HEK293 (cell line): ENCODE results near the gene GLB1L2.

Source experiments
- CTCF ChIA-PET: fragments of 350-600 bp; formaldehyde crosslinking; extraction: SDS; loops from one replicate; lab custom pipeline; 2021; ENCODE audit warnings: antibody characterized with exemption; lab: Yijun Ruan, JAX
- POLR2A ChIA-PET: fragments of 300-600 bp; formaldehyde crosslinking; extraction: SDS; loops from one replicate; lab custom pipeline; 2020; ENCODE audit warnings: antibody characterized with exemption, inconsistent platforms; lab: Yijun Ruan, JAX
- H3K27ac ChIP-seq: fragments of 200-500 bp; sonication (Bioruptor generic); 2 replicates; pipeline ENCODE4 v1.5.1; 2014; ENCODE audit warnings: low read depth, low read length, control low read depth, inconsistent platforms; ENCODE audit errors: extremely low read depth
- H3K36me3 ChIP-seq, 2 experiments: fragments of 200-500 bp in 1 of 2; sonication (Bioruptor generic) in 1 of 2; 1 replicate in 1 of 2; 2 replicates in 1 of 2; pipeline ENCODE4 v1.5.1; 2014 to 2017; ENCODE audit warnings: inconsistent platforms in 2 of 2, low read length in 2 of 2; ENCODE audit not compliant: control insufficient read depth in 2 of 2, insufficient read depth in 1 of 2
- H3K4me1 ChIP-seq: fragments of 200-500 bp; sonication (Bioruptor generic); 2 replicates; pipeline ENCODE4 v1.5.1; 2014; ENCODE audit warnings: mild to moderate bottlenecking, low read length, inconsistent platforms; ENCODE audit not compliant: control insufficient read depth, insufficient read depth
- H3K4me3 ChIP-seq: 2 replicates; pipeline ENCODE4 v1.5.1; 2011; ENCODE audit warnings: low read depth, mild to moderate bottlenecking, control low read depth, low read length, moderate library complexity
- H3K9me3 ChIP-seq: fragments of 200-500 bp; sonication (Bioruptor generic); 2 replicates; pipeline ENCODE4 v1.5.1; 2014; ENCODE audit warnings: low read depth, low read length, inconsistent platforms; ENCODE audit not compliant: control insufficient read depth, insufficient read depth
- HIC1 ChIP-seq: fragments of 450-650 bp; formaldehyde crosslinking; IDR thresholded peaks from 2 replicates; pipeline ENCODE4 v1.5.1; 2016; ENCODE audit warnings: missing biosample characterization, missing genetic modification characterization
- KLF10 ChIP-seq: fragments of 450-650 bp; IDR thresholded peaks from 2 replicates; pipeline ENCODE4 v1.5.1; 2018; ENCODE audit warnings: missing biosample characterization, mild to moderate bottlenecking, missing genetic modification characterization
- KLF17 ChIP-seq: fragments of 450-650 bp; formaldehyde crosslinking; IDR thresholded peaks from 2 replicates; pipeline ENCODE4 v1.5.1; 2016; ENCODE audit warnings: missing biosample characterization, missing genetic modification characterization
- PBX3 ChIP-seq: sonication (generic); formaldehyde crosslinking; IDR thresholded peaks from 2 replicates; pipeline ENCODE4 v1.8.1; 2022; ENCODE audit warnings: mild to moderate bottlenecking, moderate library complexity, missing genetic modification reagents
- ZBTB1 ChIP-seq: fragments of 450-650 bp; formaldehyde crosslinking; IDR thresholded peaks from 2 replicates; pipeline ENCODE4 v1.5.1; 2016; ENCODE audit warnings: missing biosample characterization, missing genetic modification characterization
- ZBTB20 ChIP-seq: fragments of 450-650 bp; formaldehyde crosslinking; IDR thresholded peaks from 2 replicates; pipeline ENCODE4 v1.5.1; 2016; ENCODE audit warnings: missing biosample characterization, missing genetic modification characterization
- ZBTB21 ChIP-seq: fragments of 450-650 bp; formaldehyde crosslinking; IDR thresholded peaks from 2 replicates; pipeline ENCODE4 v1.5.1; 2017; ENCODE audit warnings: missing biosample characterization, missing genetic modification characterization
- ZEB2 ChIP-seq: fragments of 450-650 bp; formaldehyde crosslinking; IDR thresholded peaks from 2 replicates; pipeline ENCODE4 v1.5.1; 2016; ENCODE audit warnings: missing biosample characterization, missing genetic modification characterization
- ZFP37 ChIP-seq: fragments of 450-650 bp; formaldehyde crosslinking; IDR thresholded peaks from 2 replicates; pipeline ENCODE4 v1.5.1; 2016; ENCODE audit warnings: missing biosample characterization, missing genetic modification characterization
- ZNF10 ChIP-seq: fragments of 450-650 bp; formaldehyde crosslinking; IDR thresholded peaks from 2 replicates; pipeline ENCODE4 v1.5.1; 2017; ENCODE audit warnings: missing biosample characterization, missing genetic modification characterization
- ZNF133 ChIP-seq: fragments of 450-650 bp; formaldehyde crosslinking; IDR thresholded peaks from 2 replicates; pipeline ENCODE4 v1.5.1; 2016; ENCODE audit warnings: missing biosample characterization, missing genetic modification characterization
- ZNF311 ChIP-seq: fragments of 450-650 bp; formaldehyde crosslinking; IDR thresholded peaks from 2 replicates; pipeline ENCODE4 v1.5.1; 2017; ENCODE audit warnings: missing biosample characterization, missing genetic modification characterization, borderline replicate concordance
- ZNF335 ChIP-seq: fragments of 450-650 bp; formaldehyde crosslinking; conservative IDR thresholded peaks from 2 replicates; pipeline ENCODE4 v1.5.1; 2016; ENCODE audit warnings: missing biosample characterization, missing genetic modification characterization
- ZNF362 ChIP-seq: fragments of 450-650 bp; formaldehyde crosslinking; IDR thresholded peaks from 2 replicates; pipeline ENCODE4 v1.5.1; 2016; ENCODE audit warnings: missing biosample characterization, missing genetic modification characterization
- ZNF433 ChIP-seq: fragments of 450-650 bp; formaldehyde crosslinking; IDR thresholded peaks from 2 replicates; pipeline ENCODE4 v1.5.1; 2016; ENCODE audit warnings: missing biosample characterization, missing genetic modification characterization, low read depth
- ZNF488 ChIP-seq: fragments of 450-650 bp; formaldehyde crosslinking; IDR thresholded peaks from 2 replicates; pipeline ENCODE4 v1.5.1; 2016; ENCODE audit warnings: missing biosample characterization, missing genetic modification characterization
- ZNF513 ChIP-seq: fragments of 450-650 bp; IDR thresholded peaks from 2 replicates; pipeline ENCODE4 v1.5.1; 2018; ENCODE audit warnings: missing biosample characterization, missing genetic modification characterization
- ZNF521 ChIP-seq: fragments of 450-650 bp; formaldehyde crosslinking; IDR thresholded peaks from 2 replicates; pipeline ENCODE4 v1.5.1; 2017; ENCODE audit warnings: missing biosample characterization, mild to moderate bottlenecking, missing genetic modification characterization
- ZNF530 ChIP-seq: fragments of 450-650 bp; formaldehyde crosslinking; IDR thresholded peaks from 2 replicates; pipeline ENCODE4 v1.5.1; 2016; ENCODE audit warnings: low read depth, missing biosample characterization, missing genetic modification characterization
- ZNF555 ChIP-seq: fragments of 450-650 bp; formaldehyde crosslinking; conservative IDR thresholded peaks from 2 replicates; pipeline ENCODE4 v1.5.1; 2017; ENCODE audit warnings: missing biosample characterization, mild to moderate bottlenecking, missing genetic modification characterization, inconsistent platforms
- ZNF624 ChIP-seq: fragments of 450-650 bp; formaldehyde crosslinking; IDR thresholded peaks from 2 replicates; pipeline ENCODE4 v1.5.1; 2017; ENCODE audit warnings: missing biosample characterization, missing genetic modification characterization
- ZNF658 ChIP-seq: fragments of 450-650 bp; formaldehyde crosslinking; IDR thresholded peaks from 2 replicates; pipeline ENCODE4; 2016; ENCODE audit warnings: missing biosample characterization, missing genetic modification characterization
- ZNF704 ChIP-seq: fragments of 450-650 bp; formaldehyde crosslinking; IDR thresholded peaks from 2 replicates; pipeline ENCODE4 v1.5.1; 2016; ENCODE audit warnings: missing biosample characterization, missing genetic modification characterization
- ZNF777 ChIP-seq: fragments of 450-650 bp; formaldehyde crosslinking; IDR thresholded peaks from 2 replicates; pipeline ENCODE4 v1.5.1; 2017; ENCODE audit warnings: missing biosample characterization, missing genetic modification characterization, borderline replicate concordance
- ZNF837 ChIP-seq: fragments of 450-650 bp; formaldehyde crosslinking; IDR thresholded peaks from 2 replicates; pipeline ENCODE4 v1.5.1; 2016; ENCODE audit warnings: missing biosample characterization, missing genetic modification characterization
- ZSCAN16 ChIP-seq: fragments of 450-650 bp; formaldehyde crosslinking; IDR thresholded peaks from 2 replicates; pipeline ENCODE4 v1.5.1; 2016; ENCODE audit warnings: missing biosample characterization, missing genetic modification characterization

GLB1L2 gene

GRCh38 chr11:134379241-134379640 lies 47.5 kb downstream of the GLB1L2 start:
- CTCF ChIA-PET = no interaction called here
- H3K36me3 ChIP-seq = peaks cover 0 to 13% of the 10 kb centered on the region in 2 experiments; a peak in 1 of 3 replicates
- POLR2A ChIA-PET = no interaction called here

GRCh38 chr11:134380229-134380628 lies 48.4 kb downstream of the GLB1L2 start:
- H3K9me3 ChIP-seq = no peaks in the 10 kb centered on the region
- CTCF ChIA-PET = no interaction called here
- POLR2A ChIA-PET = no interaction called here

More at GRCh38 chr11:134379241-134379640, 47.5 kb downstream of the GLB1L2 start:
- Histone ChIP-seq H3K4me1 (no peaks in the 10 kb centered on the region), H3K9me3 (no peaks in the 10 kb centered on the region), H3K27ac (no peak overlapping the region), H3K4me3 (no peak overlapping the region)
- TF ChIP-seq ZNF837 (tag by site-specific recombination) (no peak), ZBTB20 (tag by site-specific recombination) (no peak), ZFP37 (tag by site-specific recombination) (no peak), ZBTB1 (tag by site-specific recombination) (no peak), ZNF311 (no peak), ZBTB21 (tag by site-specific recombination) (no peak), ZNF362 (no peak), ZNF530 (no peak), KLF17 (tag by site-specific recombination) (no peak), ZNF777 (tag by site-specific recombination) (no peak), ZNF10 (tag by site-specific recombination) (no peak), ZNF521 (tag by site-specific recombination) (no peak), ZNF488 (tag by site-specific recombination) (no peak), ZNF624 (tag by site-specific recombination) (no peak), ZNF513 (no peak), ZNF433 (tag by site-specific recombination) (no peak), ZNF658 (no peak), ZNF555 (tag by site-specific recombination) (no peak)

More at GRCh38 chr11:134380229-134380628, 48.4 kb downstream of the GLB1L2 start:
- Histone ChIP-seq H3K4me1 (no peaks in the 10 kb centered on the region), H3K27ac (no peak overlapping the region), H3K4me3 (no peak overlapping the region), H3K36me3 (peaks cover 0 to 10% of the 10 kb centered on the region in 2 experiments; a peak in 1 of 3 replicates)
- TF ChIP-seq PBX3 (CRISPR knock-in tag) (no peak), ZNF704 (no peak), ZEB2 (tag by site-specific recombination) (no peak), ZNF335 (no peak), KLF10 (tag by site-specific recombination) (no peak), ZNF530 (no peak), ZNF133 (tag by site-specific recombination) (no peak), HIC1 (no peak), ZSCAN16 (tag by site-specific recombination) (no peak)
